GM18499 (cell line): Measurements from ENCODE around the gene KIR3DL3.
"Not testable (repeated sequence)": the region's sequence is repeated elsewhere in the genome, so short reads cannot be mapped to it uniquely, and the experiment has no call there.

ENCODE experiments used
- ATAC-seq: cut with Tn5 transposase; IDR thresholded peaks from one replicate; pipeline ENCODE4 v1.9.1; 2021; ENCODE audit warnings: moderate number of reproducible peaks; ENCODE audit not compliant: insufficient read depth, unreplicated experiment

KIR3DL3 gene

GRCh38 chr19:54775095-54775815, 51.0 kb downstream of the KIR3DL3 start:
- ATAC-seq, result not testable (repeated sequence)

- ATAC-seq, result not testable (repeated sequence)
Measured at GRCh38 chr19:54775830-54776229, 51.6 kb downstream of the KIR3DL3 start.

DNA sequence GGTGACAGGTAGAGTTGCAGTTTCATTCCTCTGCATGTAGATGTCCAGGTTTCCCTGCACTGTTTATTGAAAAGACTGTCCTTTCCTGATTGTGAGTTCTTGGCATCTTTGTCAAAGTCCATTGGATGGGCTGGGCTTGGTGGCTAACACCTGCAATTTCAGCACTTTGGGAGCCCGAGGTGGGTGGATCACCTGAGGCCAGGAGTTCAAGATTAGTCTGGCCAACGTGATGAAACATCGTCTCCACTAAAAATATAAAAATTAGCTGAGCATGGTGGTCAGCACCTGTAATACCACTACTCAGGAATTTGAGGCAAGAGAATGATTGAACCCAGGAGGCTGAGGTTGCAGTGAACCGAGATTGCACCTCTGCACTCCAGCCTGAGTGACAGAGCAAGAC, 53.6 kb downstream of the KIR3DL3 start:
- not testable (repeated sequence) for ATAC-seq

- not testable (repeated sequence) for ATAC-seq
Measured at GRCh38 chr19:54778896-54779295, 54.7 kb downstream of the KIR3DL3 start.

GRCh38 chr19:54782916-54783315, 58.7 kb downstream of the KIR3DL3 start:
- not testable (repeated sequence) for ATAC-seq
